Smooth muscle cell of trachea (primary cell): ENCODE results near the gene ASB17. TPM values are rescaled to one million over a fixed set of nuclear protein-coding genes. Genes with fewer than 3 reads are reported as not detected.

ENCODE experiments used
- total RNA-seq: library from RNA; depleted of rRNA; stranded (reverse); fragments of >200 nt; gene quantifications from 2 replicates; pipeline ENCODE4 v1.2.1, GENCODE V29; 2014

The ASB17 gene
- total RNA-seq, result not detected in 2 replicates

DNA sequence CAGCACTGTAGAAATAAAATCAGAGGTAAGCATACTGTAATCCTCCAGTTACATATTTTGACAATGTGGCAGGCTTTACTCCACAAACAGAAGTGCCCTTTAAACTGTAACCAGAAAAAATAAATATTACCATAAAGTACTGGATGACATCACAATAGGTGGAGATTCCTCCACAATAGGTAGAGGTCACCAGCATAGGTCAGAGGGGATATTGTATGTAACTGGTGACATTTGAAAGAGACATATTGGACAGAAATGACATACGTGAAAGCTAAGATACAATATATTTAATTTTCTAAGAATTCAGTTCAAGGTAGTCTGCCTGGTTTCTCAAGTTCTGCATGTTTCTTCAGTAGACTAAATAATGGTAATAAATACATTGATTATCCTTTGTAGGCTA, at the start of gene ASB17:
TSS of gene ASB17 (minus strand) at position 101 of the 400 bp plus-strand sequence. CDS start 113 bp downstream, outside the sequence.

Other genes starting within 250 kb of the ASB17 start
- 27.6 and 39.4 TPM in 2 replicates for gene ACADM, start 207.7 kb downstream of the ASB17 start, total RNA-seq
- 56.1 and 79.8 TPM in 2 replicates for gene RABGGTB, start 146.1 kb downstream of the ASB17 start, total RNA-seq
- under 0.01 and 0.33 TPM in 2 replicates for gene MSH4, start 135.5 kb downstream of the ASB17 start, total RNA-seq
- 0.73 and 0.99 TPM in 2 replicates for gene ST6GALNAC3, start 142.3 kb upstream of the ASB17 start, total RNA-seq